Neural cell (in vitro differentiated cells): ENCODE results near the gene HNRNPUL1. TPM values are rescaled to one million over a fixed set of nuclear protein-coding genes. Genes with fewer than 3 reads are reported as not detected.

Experiments
- H2AFZ ChIP-seq: fragments of 200-600, 300-800 bp; sonication (generic), shearing (Covaris generic); 2 replicates; pipeline ENCODE4 v1.6.0; 2014; ENCODE audit warnings: low read depth, mild to moderate bottlenecking, antibody characterized with exemption, low read length, moderate library complexity
- H3F3A ChIP-seq: fragments of 200-600 bp; shearing (Covaris generic); 2 replicates; pipeline ENCODE4 v1.6.1; 2016; ENCODE audit warnings: mild to moderate bottlenecking, moderate library complexity, mixed read lengths, antibody characterized with exemption, low read length; ENCODE audit not compliant: insufficient read depth, poor library complexity, severe bottlenecking
- H3K27ac ChIP-seq: fragments of 200-600, 300-800 bp; sonication (generic), shearing (Covaris generic); 2 replicates; pipeline ENCODE4 v1.5.1; 2014; ENCODE audit warnings: mild to moderate bottlenecking, low read length, moderate library complexity
- H3K27me3 ChIP-seq: fragments of 300-800, 200-600 bp; sonication (generic), shearing (Covaris generic); 2 replicates; pipeline ENCODE4 v1.6.0; 2014; ENCODE audit warnings: mild to moderate bottlenecking, low read depth, low read length, moderate library complexity; ENCODE audit not compliant: insufficient read depth
- H3K36me3 ChIP-seq: fragments of 300-800, 200-600 bp; sonication (generic), shearing (Covaris generic); 2 replicates; pipeline ENCODE4 v1.5.1; 2014; ENCODE audit warnings: mild to moderate bottlenecking, antibody characterized with exemption, low read length, moderate library complexity; ENCODE audit not compliant: insufficient read depth
- H3K4me2 ChIP-seq: fragments of 300-800, 200-600 bp; sonication (generic), shearing (Covaris generic); 2 replicates; pipeline ENCODE4 v1.6.0; 2014; ENCODE audit warnings: mild to moderate bottlenecking, low read length
- H3K4me3 ChIP-seq: fragments of 300-800, 200-600 bp; sonication (generic), shearing (Covaris generic); 2 replicates; pipeline ENCODE4 v1.5.1; 2014; ENCODE audit warnings: mild to moderate bottlenecking, low read length, moderate library complexity
- H3K79me2 ChIP-seq: fragments of 200-600 bp; shearing (Covaris generic); replicated peaks from 2 replicates; pipeline ENCODE4 v1.6.0; 2014; ENCODE audit warnings: mild to moderate bottlenecking, low read length, moderate library complexity; ENCODE audit not compliant: insufficient read depth
- H3K9ac ChIP-seq: fragments of 300-800, 200-600 bp; sonication (generic), shearing (Covaris generic); 2 replicates; pipeline ENCODE4 v1.6.1; 2016; ENCODE audit warnings: mild to moderate bottlenecking, low read length, mixed read lengths
- H3K9me2 ChIP-seq: fragments of 200-600 bp; shearing (Covaris generic); 2 replicates; pipeline ENCODE4 v1.6.1; 2016; ENCODE audit warnings: mild to moderate bottlenecking, low read length, mixed read lengths; ENCODE audit not compliant: insufficient read depth
- H3K9me3 ChIP-seq: fragments of 200-600, 300-800 bp; sonication (generic), shearing (Covaris generic); 2 replicates; pipeline ENCODE4 v1.6.1; 2016; ENCODE audit warnings: mild to moderate bottlenecking, mixed run types, low read length, moderate library complexity, mixed read lengths
- H4K20me1 ChIP-seq: fragments of 200-600 bp; shearing (Covaris generic); 2 replicates; pipeline ENCODE4 v1.6.1; 2016; ENCODE audit warnings: mild to moderate bottlenecking, mixed run types; ENCODE audit not compliant: insufficient read depth
- CTCF ChIP-seq: fragments of 450-650 bp; IDR thresholded peaks from 2 replicates; pipeline ENCODE4 v1.5.1; 2014; ENCODE audit warnings: antibody characterized with exemption, mild to moderate bottlenecking, moderate library complexity; ENCODE audit not compliant: poor library complexity, severe bottlenecking
- EP300 ChIP-seq: fragments of 450-650 bp; conservative IDR thresholded peaks from 2 replicates; pipeline ENCODE4 v1.6.1; 2014; ENCODE audit warnings: antibody characterized with exemption, mild to moderate bottlenecking, moderate library complexity; ENCODE audit not compliant: poor library complexity, severe bottlenecking
- EZH2 ChIP-seq: fragments of 200-600, 300-800 bp; shearing (Covaris generic), sonication (generic); IDR thresholded peaks from 2 replicates; pipeline ENCODE4 v1.6.1; 2014; ENCODE audit warnings: antibody characterized with exemption, low read length, borderline replicate concordance, mild to moderate bottlenecking; ENCODE audit not compliant: insufficient read depth, poor library complexity, severe bottlenecking
- MXI1 ChIP-seq: fragments of 450-650 bp; conservative IDR thresholded peaks from 2 replicates; pipeline ENCODE4 v1.6.1; 2014; ENCODE audit warnings: antibody characterized with exemption, mild to moderate bottlenecking; ENCODE audit not compliant: poor library complexity, severe bottlenecking
- POLR2AphosphoS5 ChIP-seq: IDR thresholded peaks from 2 replicates; pipeline ENCODE4 v1.6.1; 2012
- RAD21 ChIP-seq: fragments of 450-650 bp; conservative IDR thresholded peaks from 2 replicates; pipeline ENCODE4 v1.6.1; 2014; ENCODE audit warnings: antibody characterized with exemption, mild to moderate bottlenecking, moderate library complexity
- REST ChIP-seq: IDR thresholded peaks from 2 replicates; pipeline ENCODE4 v1.6.1; 2012; ENCODE audit warnings: borderline replicate concordance
- SMC3 ChIP-seq: fragments of 450-650 bp; conservative IDR thresholded peaks from 2 replicates; pipeline ENCODE4 v1.6.1; 2014; ENCODE audit warnings: antibody characterized with exemption, mild to moderate bottlenecking, moderate library complexity; ENCODE audit not compliant: poor library complexity
- TAF1 ChIP-seq: IDR thresholded peaks from 2 replicates; pipeline ENCODE4 v1.6.1; 2012; ENCODE audit warnings: low read depth
- polyA plus RNA-seq: library from polyadenylated mRNA; depleted of rRNA; stranded (reverse); fragments of >200 nt; gene quantifications from 2 replicates; pipeline ENCODE4 v1.2.3, GENCODE V29; 2014

The HNRNPUL1 gene
- polyA plus RNA-seq, 1 donor from 2014 or later: 34.6 TPM

- Histone ChIP-seq H3K9me2 (no peaks in the 10 kb centered on the region), H3K9ac (no peak overlapping the region), H3F3A (no peaks in the 10 kb centered on the region), H3K36me3 (peaks cover 7% of the 10 kb centered on the region), H3K79me2 (no peaks in the 10 kb centered on the region), H4K20me1 (no peaks in the 10 kb centered on the region), H3K27ac (no peak overlapping the region), H3K9me3 (no peaks in the 10 kb centered on the region), H3K27me3 (no peaks in the 10 kb centered on the region), H3K4me3 (no peak overlapping the region), H3K4me2 (no peak overlapping the region), H2AFZ (no peak overlapping the region)
- TF ChIP-seq EP300 (no peak), CTCF (no peak), SMC3 (no peak), EZH2 (no peak), REST (no peak), MXI1 (no peak), RAD21 (no peak), TAF1 (no peak), POLR2AphosphoS5 (no peak)
Observed at GRCh38 chr19:41296433-41296871, 32.3 kb downstream of the HNRNPUL1 start.

GRCh38 chr19:41297628-41298347 is 33.6 kb downstream of the HNRNPUL1 start:
- no peaks in the 10 kb centered on the region for H4K20me1 ChIP-seq
- H3K9ac ChIP-seq: peak overlapping the region; percentile 26
- H3F3A ChIP-seq: no peaks in the 10 kb centered on the region
- H3K27ac ChIP-seq: peak overlapping the region; percentile 57
- no peaks in the 10 kb centered on the region for H3K9me2 ChIP-seq
- no peaks in the 10 kb centered on the region for H3K79me2 ChIP-seq
- H3K4me3 ChIP-seq: no peak overlapping the region
- no peak for TF ChIP-seq RAD21
- TF ChIP-seq EZH2: no peak
- TF ChIP-seq EP300: no peak
- TF ChIP-seq POLR2AphosphoS5: no peak
- TF ChIP-seq REST: no peak
- TF ChIP-seq TAF1: no peak
- no peak for TF ChIP-seq SMC3
- H3K9me3 ChIP-seq: no peaks in the 10 kb centered on the region
- no peaks in the 10 kb centered on the region for H3K27me3 ChIP-seq
- H2AFZ ChIP-seq: no peak overlapping the region
- H3K36me3 ChIP-seq: peaks cover 7% of the 10 kb centered on the region
- H3K4me2 ChIP-seq: no peak overlapping the region
